ENCODE results near the gene HYDIN.
"Not testable (repeated sequence)": the region's sequence is repeated elsewhere in the genome, so short reads cannot be mapped to it uniquely, and the experiment has no call there.

HYDIN gene

GRCh38 chr16:70930757-70931156, 299.8 kb downstream of the HYDIN start:
- not testable (repeated sequence) for H4K20me1 ChIP-seq; H3K27ac ChIP-seq; H3K4me1 ChIP-seq; H3K4me2 ChIP-seq; H3K9me3 ChIP-seq (replicated peaks in 1 of 11); H3K4me3 ChIP-seq; H3K27me3 ChIP-seq; H3K9ac ChIP-seq; H3K36me3 ChIP-seq

GRCh38 chr16:70922164-70922563, 308.4 kb downstream of the HYDIN start:
- H3K27me3 ChIP-seq; H3K9ac ChIP-seq; H3K9me3 ChIP-seq (replicated peaks in 1 of 11); H4K20me1 ChIP-seq; H3K4me1 ChIP-seq; H3K4me2 ChIP-seq; H3K4me3 ChIP-seq; H3K36me3 ChIP-seq; H3K27ac ChIP-seq: not testable (repeated sequence)

GRCh38 chr16:70920661-70921060, 309.9 kb downstream of the HYDIN start:
- not testable (repeated sequence) for H3K27ac ChIP-seq; H4K20me1 ChIP-seq; H3K4me1 ChIP-seq; H3K4me3 ChIP-seq; H3K4me2 ChIP-seq; H3K36me3 ChIP-seq; H3K27me3 ChIP-seq; H3K9ac ChIP-seq; H3K9me3 ChIP-seq (replicated peaks in 1 of 11)

GRCh38 chr16:70888208-70888607, 342.3 kb downstream of the HYDIN start:
- H3K4me2 ChIP-seq; H4K20me1 ChIP-seq; H3K4me1 ChIP-seq; H3K27ac ChIP-seq; H3K36me3 ChIP-seq; H3K4me3 ChIP-seq; H3K9me3 ChIP-seq (replicated peaks in 1 of 11); H3K27me3 ChIP-seq; H3K9ac ChIP-seq: not testable (repeated sequence)

GRCh38 chr16:70884652-70885051, 345.9 kb downstream of the HYDIN start:
- H3K4me2 ChIP-seq; H3K4me3 ChIP-seq; H3K9ac ChIP-seq; H3K27me3 ChIP-seq; H3K27ac ChIP-seq; H3K36me3 ChIP-seq; H3K4me1 ChIP-seq; H3K9me3 ChIP-seq (replicated peaks in 1 of 11); H4K20me1 ChIP-seq: not testable (repeated sequence)

GRCh38 chr16:70882311-70882710, 348.2 kb downstream of the HYDIN start:
- H3K27me3 ChIP-seq; H3K4me1 ChIP-seq; H3K4me3 ChIP-seq; H3K9me3 ChIP-seq (replicated peaks in 1 of 11); H3K36me3 ChIP-seq; H3K4me2 ChIP-seq; H3K27ac ChIP-seq; H4K20me1 ChIP-seq; H3K9ac ChIP-seq: not testable (repeated sequence)

- H3K36me3 ChIP-seq, H4K20me1 ChIP-seq, H3K27ac ChIP-seq: not testable (repeated sequence)
These were observed 352.6 kb downstream of the HYDIN start for GRCh38 chr16:70877895-70878294.

GRCh38 chr16:70876442-70876841, 354.1 kb downstream of the HYDIN start:
- not testable (repeated sequence) for H3K27me3 ChIP-seq; H3K9ac ChIP-seq; H3K9me3 ChIP-seq (replicated peaks in 1 of 11); H4K20me1 ChIP-seq; H3K4me2 ChIP-seq; H3K4me1 ChIP-seq; H3K4me3 ChIP-seq; H3K27ac ChIP-seq; H3K36me3 ChIP-seq

More at GRCh38 chr16:70877895-70878294, 352.6 kb downstream of the HYDIN start:
- not testable (repeated sequence) for H3K9me3 ChIP-seq (replicated peaks in 1 of 11); H3K4me1 ChIP-seq; H3K27me3 ChIP-seq; H3K9ac ChIP-seq; H3K4me2 ChIP-seq; H3K4me3 ChIP-seq

- not testable (repeated sequence) for H3K9me3 ChIP-seq (replicated peaks in 1 of 11); H4K20me1 ChIP-seq; H3K27ac ChIP-seq; H3K4me2 ChIP-seq; H3K27me3 ChIP-seq; H3K4me1 ChIP-seq; H3K9ac ChIP-seq; H3K4me3 ChIP-seq; H3K36me3 ChIP-seq
These were observed 365.8 kb downstream of the HYDIN start for GRCh38 chr16:70864698-70865097.

GRCh38 chr16:70861996-70862395, 368.5 kb downstream of the HYDIN start:
- H3K27ac ChIP-seq; H3K4me3 ChIP-seq; H3K36me3 ChIP-seq; H3K4me1 ChIP-seq; H4K20me1 ChIP-seq; H3K4me2 ChIP-seq; H3K9ac ChIP-seq; H3K9me3 ChIP-seq (replicated peaks in 1 of 11); H3K27me3 ChIP-seq: not testable (repeated sequence)

GRCh38 chr16:70851299-70851698, 379.2 kb downstream of the HYDIN start:
- H3K36me3 ChIP-seq; H3K27me3 ChIP-seq; H4K20me1 ChIP-seq; H3K9me3 ChIP-seq (replicated peaks in 1 of 11); H3K4me3 ChIP-seq; H3K27ac ChIP-seq; H3K4me1 ChIP-seq; H3K4me2 ChIP-seq; H3K9ac ChIP-seq: not testable (repeated sequence)

GRCh38 chr16:70823498-70824118, 406.9 kb downstream of the HYDIN start:
- not testable (repeated sequence) for H4K20me1 ChIP-seq, H3K27me3 ChIP-seq, H3K4me3 ChIP-seq, H3K36me3 ChIP-seq, H3K27ac ChIP-seq, H3K4me1 ChIP-seq, H3K4me2 ChIP-seq, H3K9ac ChIP-seq
- H3K9me3 ChIP-seq (replicated peaks in 1 of 11) = peaks cover 0 to 12% (median 6%) of the 10 kb centered on the region in 11 experiments; a peak in 14 of 22 replicates

- H3K9me3 ChIP-seq (replicated peaks in 1 of 11) = peaks cover 0 to 12% (median 6%) of the 10 kb centered on the region in 11 experiments; a peak in 14 of 22 replicates
- not testable (repeated sequence) for H4K20me1 ChIP-seq, H3K9ac ChIP-seq, H3K27me3 ChIP-seq, H3K4me2 ChIP-seq, H3K4me1 ChIP-seq, H3K27ac ChIP-seq, H3K4me3 ChIP-seq, H3K36me3 ChIP-seq
These were observed 407.8 kb downstream of the HYDIN start for GRCh38 chr16:70822734-70823133.

GRCh38 chr16:70818088-70818487, 412.4 kb downstream of the HYDIN start:
- not testable (repeated sequence) for H3K4me1 ChIP-seq, H3K4me2 ChIP-seq, H3K9ac ChIP-seq, H3K4me3 ChIP-seq, H4K20me1 ChIP-seq, H3K27me3 ChIP-seq, H3K36me3 ChIP-seq, H3K27ac ChIP-seq
- H3K9me3 ChIP-seq (replicated peaks in 1 of 11) = peaks cover 0 to 12% (median 6%) of the 10 kb centered on the region in 11 experiments; a peak in 14 of 22 replicates
